ENCODE measurements around the gene ENPP7. TPM values are rescaled to one million over a fixed set of nuclear protein-coding genes. Genes with fewer than 3 reads are reported as not detected.

Gene ENPP7
- total and polyA plus RNA-seq, 10 donors: 0.34 to 0.85 (median 0.51) TPM; not detected in 5

- H3K27me3 ChIP-seq (replicated peaks in 1 of 7): peaks cover 3 to 97% (median 51%) of the 10 kb centered on the region in 7 donors
Measured at GRCh38 chr17:79781012-79781650, 50.4 kb downstream of the ENPP7 start.

GRCh38 chr17:79781736-79782575 is 51.2 kb downstream of the ENPP7 start:
- Histone ChIP-seq H3K36me3 (peaks cover 0 to 20% (median 0%) of the 10 kb centered on the region in 6 donors), H3K4me3 (no peak overlapping the region), H3K9me3 (no peaks in the 10 kb centered on the region), H3K27ac (no peak overlapping the region), H3K4me1 (peaks cover 12 to 42% (median 33%) of the 10 kb centered on the region in 6 donors), H3K27me3 (replicated peaks in 1 of 7) (peaks cover 3 to 97% (median 46%) of the 10 kb centered on the region in 7 donors)
- intact Hi-C loops (cut with DNase I; ENCODE audit: low total_unique reads): no loop called here
- peak; percentile 63 for DNase-seq
- WGBS, 5 donors: 33 to 49% (median 39%) methylated on average over 20 to 27 of the region's 27 CpGs
- TF ChIP-seq POLR2AphosphoS5 (IDR thresholded peaks at IDR 0.05) (no peak), CTCF (IDR thresholded peaks at IDR 0.05 in 8 of 11, conservative IDR thresholded peaks at IDR 0.05 in 3 of 11) (no peak), POLR2A (IDR thresholded peaks at IDR 0.05) (no peak)

More at GRCh38 chr17:79781012-79781650, 50.4 kb downstream of the ENPP7 start:
- Histone ChIP-seq H3K27ac (no peak overlapping the region), H3K4me3 (no peak overlapping the region), H3K9me3 (no peaks in the 10 kb centered on the region), H3K36me3 (peaks cover 0 to 20% (median 0%) of the 10 kb centered on the region in 6 donors), H3K4me1 (peaks cover 12 to 50% (median 38%) of the 10 kb centered on the region in 6 donors)
- intact Hi-C loops (cut with DNase I; ENCODE audit: low total_unique reads): no loop called here
- DNase-seq: peak; percentile 31
- no peak for TF ChIP-seq POLR2A (IDR thresholded peaks at IDR 0.05)
- TF ChIP-seq POLR2AphosphoS5 (IDR thresholded peaks at IDR 0.05): no peak
- no peak for TF ChIP-seq CTCF (IDR thresholded peaks at IDR 0.05 in 8 of 11, conservative IDR thresholded peaks at IDR 0.05 in 3 of 11)
- 41 to 56% (median 46%) methylated on average over 12 of the region's 12 CpGs for WGBS, 5 donors

- Histone ChIP-seq H3K4me3 (no peak overlapping the region), H3K36me3 (peaks cover 0 to 20% (median 0%) of the 10 kb centered on the region in 6 donors), H3K27ac (no peak overlapping the region), H3K4me1 (peaks cover under 1 to 27% (median 17%) of the 10 kb centered on the region in 6 donors), H3K9me3 (no peaks in the 10 kb centered on the region), H3K27me3 (replicated peaks in 1 of 7) (peaks cover 3 to 99% (median 41%) of the 10 kb centered on the region in 7 donors)
- no peak for DNase-seq
- intact Hi-C loops (cut with DNase I; ENCODE audit: low total_unique reads): no loop called here
- WGBS, 5 donors: 94 to 99% (median 97%) methylated on average over 16 to 18 of the region's 18 CpGs
- TF ChIP-seq CTCF (IDR thresholded peaks at IDR 0.05 in 8 of 11, conservative IDR thresholded peaks at IDR 0.05 in 3 of 11) (no peak), POLR2A (IDR thresholded peaks at IDR 0.05) (no peak), POLR2AphosphoS5 (IDR thresholded peaks at IDR 0.05) (no peak)
Measured at GRCh38 chr17:79783891-79784290, 53.1 kb downstream of the ENPP7 start.

Measured in spleen (tissue), 11 donors.